ENCODE data around the gene ZSCAN12. TPM values are rescaled to one million over a fixed set of nuclear protein-coding genes. Genes with fewer than 3 reads are reported as not detected.
"Not testable (repeated sequence)": the region's sequence is repeated elsewhere in the genome, so short reads cannot be mapped to it uniquely, and the experiment has no call there.

Gene ZSCAN12
- total RNA-seq, 2 donors from 2014 or later, result 3.0 to 4.9 TPM

- Histone ChIP-seq H3K27ac (no peak overlapping the region), H3K4me1 (no peaks in the 10 kb centered on the region), H3K4me3 (no peak overlapping the region), H3K9me3 (no peaks in the 10 kb centered on the region), H3K27me3 (no peaks in the 10 kb centered on the region), H3K36me3 (replicated peaks in 1 of 2; ENCODE audit: insufficient read depth in 1 of 2, low read depth in 2 of 2) (no peaks in the 10 kb centered on the region)
- intact Hi-C loops (cut with DNase I), result no loop called here
- no peak for ATAC-seq
- no peak for DNase-seq
- WGBS, 2 donors, result 69 to 78% methylated on average over 5 of the region's 5 CpGs
- TF ChIP-seq POLR2A (IDR thresholded peaks at IDR 0.05) (no peak), CTCF (IDR thresholded peaks at IDR 0.05) (no peak)
Measured at GRCh38 chr6:28408076-28408802, 8.7 kb upstream of the ZSCAN12 start.

- WGBS, 2 donors, result 35 to 53% methylated on average over 2 of the region's 2 CpGs
- Histone ChIP-seq H3K27ac (no peak overlapping the region), H3K36me3 (replicated peaks in 1 of 2; ENCODE audit: insufficient read depth in 1 of 2, low read depth in 2 of 2) (no peaks in the 10 kb centered on the region), H3K4me1 (no peaks in the 10 kb centered on the region), H3K4me3 (no peak overlapping the region), H3K27me3 (no peaks in the 10 kb centered on the region), H3K9me3 (no peaks in the 10 kb centered on the region)
- intact Hi-C loops (cut with DNase I), result no loop called here
- DNase-seq, result no peak
- no peak for ATAC-seq
- TF ChIP-seq POLR2A (IDR thresholded peaks at IDR 0.05) (no peak), CTCF (IDR thresholded peaks at IDR 0.05) (no peak)
Measured at GRCh38 chr6:28407401-28407800, 7.9 kb upstream of the ZSCAN12 start.

GRCh38 chr6:28403923-28404322 lies 4.4 kb upstream of the ZSCAN12 start:
- H3K9me3 ChIP-seq; H3K4me1 ChIP-seq; H3K4me3 ChIP-seq; intact Hi-C loops (cut with DNase I); H3K27me3 ChIP-seq; H3K27ac ChIP-seq; H3K36me3 ChIP-seq (replicated peaks in 1 of 2; ENCODE audit: insufficient read depth in 1 of 2, low read depth in 2 of 2); DNase-seq; ATAC-seq: not testable (repeated sequence)
- 72 to 79% methylated on average over 5 of the region's 5 CpGs for WGBS, 2 donors

- H3K27ac ChIP-seq, result no peak overlapping the region
- intact Hi-C loops (cut with DNase I), result no loop called here
- ATAC-seq (no peak), DNase-seq (no peak)
- H3K9me3 ChIP-seq, result no peaks in the 10 kb centered on the region
- TF ChIP-seq POLR2A (IDR thresholded peaks at IDR 0.05) (no peak), CTCF (IDR thresholded peaks at IDR 0.05) (no peak)
- peaks cover 14% of the 10 kb centered on the region for H3K4me1 ChIP-seq
- no peak overlapping the region for H3K4me3 ChIP-seq
- no peaks in the 10 kb centered on the region for H3K27me3 ChIP-seq
- WGBS, 2 donors, result 59 to 70% methylated on average over 2 of the region's 2 CpGs
- H3K36me3 ChIP-seq (replicated peaks in 1 of 2; ENCODE audit: insufficient read depth in 1 of 2, low read depth in 2 of 2), result no peaks in the 10 kb centered on the region
Measured at GRCh38 chr6:28402197-28402596, 2.6 kb upstream of the ZSCAN12 start.

GRCh38 chr6:28401172-28401571 lies 1.6 kb upstream of the ZSCAN12 start:
- DNase-seq, result no peak
- no peaks in the 10 kb centered on the region for H3K9me3 ChIP-seq
- 50 to 67% methylated on average over 1 of the region's 1 CpG for WGBS, 2 donors
- intact Hi-C loops (cut with DNase I), result no loop called here
- H3K4me1 ChIP-seq, result peaks cover 24% of the 10 kb centered on the region
- no peak for ATAC-seq
- H3K4me3 ChIP-seq, result no peak overlapping the region
- no peaks in the 10 kb centered on the region for H3K27me3 ChIP-seq
- no peaks in the 10 kb centered on the region for H3K36me3 ChIP-seq (replicated peaks in 1 of 2; ENCODE audit: insufficient read depth in 1 of 2, low read depth in 2 of 2)
- TF ChIP-seq POLR2A (IDR thresholded peaks at IDR 0.05), result no peak
- TF ChIP-seq CTCF (IDR thresholded peaks at IDR 0.05), result no peak
- H3K27ac ChIP-seq, result no peak overlapping the region

Measured in body of pancreas (tissue), 4 donors.